Endothelial cell (in vitro differentiated cells): ENCODE results near the gene ATP12A. TPM values are rescaled to one million over a fixed set of nuclear protein-coding genes. Genes with fewer than 3 reads are reported as not detected.

Experiments used
- DNase-seq: peaks from one replicate; pipeline ENCODE4 v3.0.0; 2021; ENCODE audit warnings: low spot score
- H3K27ac Mint-ChIP-seq: one replicate; pipeline ENCODE4 v1.8.0; 2021; ENCODE audit warnings: mixed read lengths, inconsistent platforms; ENCODE audit not compliant: unreplicated experiment
- H3K27me3 Mint-ChIP-seq: one replicate; pipeline ENCODE4 v1.8.0; 2021; ENCODE audit warnings: mild to moderate bottlenecking, moderate library complexity, mixed read lengths, inconsistent platforms; ENCODE audit not compliant: unreplicated experiment
- H3K36me3 Mint-ChIP-seq: one replicate; pipeline ENCODE4 v1.8.0; 2021; ENCODE audit warnings: mild to moderate bottlenecking, low read depth, mixed read lengths, inconsistent platforms; ENCODE audit not compliant: unreplicated experiment
- H3K4me1 Mint-ChIP-seq: one replicate; pipeline ENCODE4 v1.8.0; 2021; ENCODE audit warnings: mild to moderate bottlenecking, mixed read lengths, inconsistent platforms; ENCODE audit not compliant: unreplicated experiment
- H3K4me3 Mint-ChIP-seq: one replicate; pipeline ENCODE4 v1.8.0; 2021; ENCODE audit warnings: mild to moderate bottlenecking, mixed read lengths, inconsistent platforms; ENCODE audit not compliant: unreplicated experiment
- H3K9me3 Mint-ChIP-seq: one replicate; pipeline ENCODE4 v1.8.0; 2021; ENCODE audit warnings: mixed read lengths, inconsistent platforms; ENCODE audit not compliant: unreplicated experiment
- total RNA-seq: library from RNA; stranded (reverse); fragmentation: NEBNext Ultra II Directional; extraction: Animal tissue kit (Norgen Biotek cat#: 25700); gene quantifications from one replicate; pipeline ENCODE4 v1.2.1, GENCODE V29; 2021; ENCODE audit not compliant: unreplicated experiment
- TF ChIP-seq, protein P1 (sequence below): fragments of 200-600 bp; sonication (generic); IDR thresholded peaks from one replicate; pipeline ENCODE4 v1.5.0; 2021; ENCODE audit warnings: antibody characterized with exemption; ENCODE audit not compliant: unreplicated experiment

The ATP12A gene
- total RNA-seq, 1 donor from 2014 or later: 0.64 TPM

DNA sequence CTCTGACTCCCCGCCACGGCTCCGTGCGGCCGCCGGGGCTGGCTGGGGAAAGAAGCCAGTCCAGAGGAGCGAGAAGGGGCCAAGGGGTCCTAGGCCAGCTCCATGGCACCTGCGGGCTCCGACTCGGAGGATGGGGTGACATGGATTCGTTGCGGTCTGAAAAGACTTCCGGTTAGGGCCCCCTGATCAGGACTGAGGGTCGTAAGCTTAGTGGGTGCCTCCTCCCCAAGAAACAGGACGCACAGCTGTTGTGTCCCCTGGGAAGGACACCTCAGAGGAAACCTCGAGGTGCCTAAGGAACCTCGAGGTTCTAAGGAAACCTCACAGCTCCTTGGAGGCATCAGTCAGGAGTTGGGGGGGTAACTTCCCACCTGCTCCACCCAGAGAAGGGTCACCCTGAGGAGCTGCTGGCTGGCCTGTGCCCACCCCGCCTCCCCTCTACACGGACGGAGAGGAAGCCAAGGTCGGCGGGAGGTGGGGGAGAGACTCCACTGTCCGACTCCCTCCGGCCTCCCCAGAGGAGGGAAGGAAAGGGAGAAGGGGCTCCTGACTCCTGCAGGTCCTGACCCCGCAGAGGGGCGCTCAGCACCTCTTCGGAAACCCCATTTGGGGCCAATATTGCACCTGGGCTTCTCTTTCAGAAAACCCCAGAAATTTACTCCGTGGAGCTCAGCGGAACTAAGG is 855 bp downstream of the ATP12A start:
- no peak overlapping the region for H3K27ac Mint-ChIP-seq
- H3K27me3 Mint-ChIP-seq: peaks cover 8% of the 10 kb centered on the region
- TF ChIP-seq, protein P1, sequence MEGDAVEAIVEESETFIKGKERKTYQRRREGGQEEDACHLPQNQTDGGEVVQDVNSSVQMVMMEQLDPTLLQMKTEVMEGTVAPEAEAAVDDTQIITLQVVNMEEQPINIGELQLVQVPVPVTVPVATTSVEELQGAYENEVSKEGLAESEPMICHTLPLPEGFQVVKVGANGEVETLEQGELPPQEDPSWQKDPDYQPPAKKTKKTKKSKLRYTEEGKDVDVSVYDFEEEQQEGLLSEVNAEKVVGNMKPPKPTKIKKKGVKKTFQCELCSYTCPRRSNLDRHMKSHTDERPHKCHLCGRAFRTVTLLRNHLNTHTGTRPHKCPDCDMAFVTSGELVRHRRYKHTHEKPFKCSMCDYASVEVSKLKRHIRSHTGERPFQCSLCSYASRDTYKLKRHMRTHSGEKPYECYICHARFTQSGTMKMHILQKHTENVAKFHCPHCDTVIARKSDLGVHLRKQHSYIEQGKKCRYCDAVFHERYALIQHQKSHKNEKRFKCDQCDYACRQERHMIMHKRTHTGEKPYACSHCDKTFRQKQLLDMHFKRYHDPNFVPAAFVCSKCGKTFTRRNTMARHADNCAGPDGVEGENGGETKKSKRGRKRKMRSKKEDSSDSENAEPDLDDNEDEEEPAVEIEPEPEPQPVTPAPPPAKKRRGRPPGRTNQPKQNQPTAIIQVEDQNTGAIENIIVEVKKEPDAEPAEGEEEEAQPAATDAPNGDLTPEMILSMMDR: no peak
- no peak for DNase-seq
- peak overlapping the region; percentile 31 for H3K4me3 Mint-ChIP-seq
- H3K9me3 Mint-ChIP-seq: no peaks in the 10 kb centered on the region
- peaks cover 32% of the 10 kb centered on the region for H3K4me1 Mint-ChIP-seq
- no peaks in the 10 kb centered on the region for H3K36me3 Mint-ChIP-seq

DNA sequence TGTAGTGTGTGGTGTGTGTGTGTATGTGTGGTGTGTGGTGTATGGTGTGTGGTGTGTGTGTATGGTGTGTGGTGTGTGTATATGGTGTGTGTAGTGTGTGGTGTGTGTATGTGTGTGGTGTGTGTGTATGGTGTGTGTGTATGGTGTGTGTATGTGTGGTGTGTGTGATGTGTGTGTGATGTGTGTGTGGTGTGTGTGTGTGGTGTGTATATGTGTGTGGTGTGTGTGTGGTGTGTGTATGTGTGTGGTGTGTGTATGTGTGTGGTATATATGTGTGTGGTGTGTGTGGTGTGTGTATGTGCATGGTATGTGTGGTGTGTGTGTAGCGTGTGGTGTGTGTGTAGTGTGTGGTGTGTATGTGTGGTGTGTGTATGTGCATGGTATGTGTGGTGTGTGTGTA is 1.7 kb downstream of the ATP12A start:
- Mint-ChIP-seq H3K4me1 (peaks cover 24% of the 10 kb centered on the region), H3K27ac (peak overlapping the region; percentile 28), H3K9me3 (no peaks in the 10 kb centered on the region), H3K36me3 (no peaks in the 10 kb centered on the region), H3K4me3 (peak overlapping the region; percentile 31), H3K27me3 (peaks cover 8% of the 10 kb centered on the region)
- TF ChIP-seq, protein P1: no peak
- DNase-seq: no peak

DNA sequence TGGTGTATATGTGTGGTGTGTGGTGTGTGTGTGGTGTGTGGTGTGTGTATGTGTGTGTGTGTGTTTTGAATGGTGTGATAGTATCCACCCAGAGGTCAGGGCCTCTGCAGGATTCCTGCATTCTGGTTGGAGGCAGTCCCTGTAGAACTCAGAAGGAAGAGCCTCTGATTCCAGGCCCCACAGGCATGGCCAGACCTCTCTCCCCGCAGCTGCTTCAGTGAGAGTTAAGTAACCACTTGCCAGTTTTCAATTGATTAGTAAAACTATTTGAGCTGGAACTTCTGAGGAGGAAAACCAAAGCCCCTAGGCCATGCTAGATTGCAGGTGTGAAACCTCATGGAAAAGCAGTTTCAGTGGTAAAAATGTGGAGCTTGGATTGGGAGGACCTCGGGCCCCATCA is 2.1 kb downstream of the ATP12A start:
- no peaks in the 10 kb centered on the region for H3K36me3 Mint-ChIP-seq
- no peak overlapping the region for H3K4me3 Mint-ChIP-seq
- peaks cover 23% of the 10 kb centered on the region for H3K4me1 Mint-ChIP-seq
- peak overlapping the region; percentile 28 for H3K27ac Mint-ChIP-seq
- TF ChIP-seq, protein P1: no peak
- peaks cover 8% of the 10 kb centered on the region for H3K27me3 Mint-ChIP-seq
- DNase-seq: no peak
- no peaks in the 10 kb centered on the region for H3K9me3 Mint-ChIP-seq

DNA sequence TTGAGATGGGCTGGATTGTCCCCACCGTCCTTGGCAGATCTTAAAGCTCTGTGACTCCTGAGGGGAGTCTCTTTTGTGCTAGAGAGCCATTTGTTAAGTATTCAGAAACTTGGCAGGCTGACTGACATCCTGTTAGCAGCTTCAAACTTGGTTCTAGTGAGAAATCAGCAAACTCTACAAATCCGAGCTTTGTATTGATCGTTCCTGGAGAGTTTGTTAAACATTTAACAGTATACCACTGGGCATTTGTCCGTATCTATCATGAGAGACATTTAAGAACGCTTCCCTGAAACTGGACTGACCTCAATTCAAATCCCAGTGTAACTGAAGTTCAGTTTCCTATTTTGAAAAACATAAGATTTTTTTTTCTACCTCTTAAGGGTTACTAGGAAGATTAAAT is 3.1 kb downstream of the ATP12A start:
- TF ChIP-seq, protein P1: no peak
- Mint-ChIP-seq H3K27me3 (peaks cover 8% of the 10 kb centered on the region), H3K27ac (no peak overlapping the region), H3K36me3 (no peaks in the 10 kb centered on the region), H3K9me3 (no peaks in the 10 kb centered on the region), H3K4me3 (no peak overlapping the region), H3K4me1 (peaks cover 23% of the 10 kb centered on the region)
- no peak for DNase-seq

DNA sequence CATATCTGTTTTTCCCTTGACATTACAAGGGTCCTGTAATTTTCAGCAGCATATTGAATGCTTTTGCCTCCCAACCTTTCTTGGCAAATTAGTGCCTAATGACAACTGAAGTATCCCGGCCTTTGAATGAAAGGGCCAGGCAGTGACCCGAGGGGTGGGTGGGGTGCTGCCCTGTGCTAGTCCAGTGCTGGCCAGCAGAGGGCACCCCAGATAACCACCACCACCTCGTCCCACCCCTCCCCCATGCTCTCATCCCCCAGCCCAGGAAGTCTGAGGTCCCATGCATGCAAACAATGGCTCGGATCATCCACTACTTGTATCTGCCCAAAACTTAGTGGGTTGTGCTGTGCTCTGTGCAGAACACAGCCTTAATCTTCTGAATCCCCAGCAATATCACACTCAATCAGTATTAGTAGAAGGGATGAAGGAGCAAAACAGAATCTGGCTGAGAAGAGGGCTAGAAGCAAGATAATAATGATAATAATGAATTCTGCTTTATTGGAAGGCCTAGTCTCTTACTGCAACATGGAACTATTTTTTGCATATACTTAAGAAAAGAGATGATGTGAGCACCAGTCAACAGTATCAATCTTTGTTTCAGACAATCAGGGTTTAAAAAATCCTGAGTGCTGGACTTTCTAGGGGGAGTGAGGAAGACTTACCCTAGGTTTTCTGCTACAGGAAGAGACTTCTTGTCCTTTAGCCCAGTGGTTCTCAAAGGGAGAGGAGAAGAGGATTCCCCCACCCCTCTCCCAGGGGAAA is 3.8 kb downstream of the ATP12A start:
- Mint-ChIP-seq H3K4me3 (no peak overlapping the region), H3K4me1 (peaks cover 23% of the 10 kb centered on the region), H3K9me3 (no peaks in the 10 kb centered on the region), H3K36me3 (no peaks in the 10 kb centered on the region), H3K27ac (peak overlapping the region; percentile 50), H3K27me3 (peaks cover 8% of the 10 kb centered on the region)
- peak; percentile 82 for DNase-seq
- TF ChIP-seq, protein P1: peak; percentile 82
